Measurements from ENCODE around the gene IKZF4.
"Not testable (repeated sequence)": the region's sequence is repeated elsewhere in the genome, so short reads cannot be mapped to it uniquely, and the experiment has no call there.

Gene IKZF4

DNA sequence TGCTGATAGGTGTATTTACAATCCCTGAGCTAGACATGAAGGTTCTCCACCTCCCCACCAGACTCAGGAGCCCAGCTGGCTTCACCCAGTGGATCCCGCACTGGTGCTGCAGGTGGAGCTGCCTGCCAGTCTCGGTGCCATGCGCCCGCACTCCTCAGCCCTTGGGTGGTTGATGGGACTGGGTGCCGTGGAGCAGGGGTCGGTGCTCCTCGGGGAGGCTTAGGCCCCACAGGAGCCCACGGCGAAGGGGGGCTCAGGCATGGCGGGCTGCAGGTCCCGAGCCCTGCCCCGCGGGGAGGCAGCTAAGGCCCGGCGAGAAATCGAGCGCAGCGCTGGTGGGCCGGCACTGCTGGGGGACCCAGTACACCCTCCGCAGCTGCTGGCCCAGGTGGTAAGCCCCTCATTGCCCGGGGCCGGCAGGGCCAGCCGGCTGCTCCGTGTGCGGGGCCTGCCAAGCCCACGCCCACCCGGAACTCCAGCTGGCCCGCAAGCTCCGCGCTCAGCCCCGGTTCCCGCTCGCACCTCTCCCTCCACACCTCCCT is 20.8 kb upstream of the IKZF4 start:
- not testable (repeated sequence) for DNase-seq

DNA sequence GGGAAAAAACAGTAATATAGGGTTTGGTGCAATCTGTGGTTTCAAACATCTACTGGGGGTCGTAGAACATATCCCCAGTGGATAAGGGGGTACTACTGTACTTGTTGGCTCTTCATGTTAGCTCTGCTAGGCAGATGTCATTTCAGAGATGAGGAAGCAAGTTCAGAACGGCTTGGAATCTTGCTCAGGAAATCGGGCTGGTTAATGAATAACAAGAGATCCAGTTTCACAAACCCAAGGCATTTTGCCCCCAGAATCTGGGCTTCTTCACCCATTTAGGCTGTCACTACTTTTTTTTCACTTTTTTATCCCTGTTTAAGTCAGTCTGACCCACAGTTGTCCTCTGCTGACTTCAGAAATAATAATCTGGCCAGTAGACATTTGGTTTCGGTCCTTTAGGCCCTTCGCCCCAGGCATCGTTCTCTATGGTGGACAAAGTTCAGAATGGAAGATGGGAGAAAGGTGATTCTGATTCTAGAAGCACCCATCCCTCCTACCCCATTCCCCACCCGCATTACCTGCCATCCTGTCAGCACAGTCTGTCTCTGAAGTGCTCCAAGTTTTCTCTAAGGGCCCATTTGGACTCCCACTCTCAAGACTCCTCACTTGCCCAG is 19.2 kb upstream of the IKZF4 start:
- no peak for DNase-seq

DNA sequence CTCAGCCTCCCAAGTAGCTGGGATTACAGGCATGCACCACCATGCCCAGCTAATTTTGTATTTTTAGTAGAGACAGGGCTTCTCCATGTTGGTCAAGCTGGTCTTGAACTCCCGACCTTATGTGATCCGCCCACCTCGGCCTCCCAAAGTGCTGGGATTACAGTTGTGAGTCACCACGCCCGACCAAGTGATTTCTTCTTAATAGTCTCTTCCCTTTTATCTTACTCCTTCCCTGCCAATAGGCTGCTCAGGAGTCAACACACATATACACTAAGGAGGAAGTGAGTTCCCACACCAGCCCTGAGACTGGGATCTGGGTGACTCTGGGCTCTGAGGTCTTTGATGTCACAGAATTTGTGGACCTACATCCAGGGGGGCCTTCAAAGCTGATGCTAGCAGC is 17.5 kb upstream of the IKZF4 start:
- DNase-seq: not testable (repeated sequence)

DNA sequence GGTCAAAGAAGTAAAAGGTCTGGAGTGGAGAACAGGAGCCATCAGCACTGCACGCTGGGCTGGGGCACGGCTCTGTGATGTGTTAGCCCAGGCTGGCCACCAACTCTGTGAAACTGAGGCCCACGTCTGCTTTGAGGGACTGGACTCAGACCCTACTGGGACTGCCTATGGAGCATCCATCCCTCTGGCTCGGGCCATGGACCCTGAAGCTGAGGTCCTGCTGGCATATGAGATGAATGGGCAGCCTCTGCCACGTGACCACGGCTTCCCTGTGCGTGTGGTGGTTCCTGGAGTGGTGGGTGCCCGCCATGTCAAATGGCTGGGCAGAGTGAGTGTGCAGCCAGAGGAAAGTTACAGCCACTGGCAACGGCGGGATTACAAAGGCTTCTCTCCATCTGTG is 16.6 kb upstream of the IKZF4 start:
- no peak for DNase-seq

DNA sequence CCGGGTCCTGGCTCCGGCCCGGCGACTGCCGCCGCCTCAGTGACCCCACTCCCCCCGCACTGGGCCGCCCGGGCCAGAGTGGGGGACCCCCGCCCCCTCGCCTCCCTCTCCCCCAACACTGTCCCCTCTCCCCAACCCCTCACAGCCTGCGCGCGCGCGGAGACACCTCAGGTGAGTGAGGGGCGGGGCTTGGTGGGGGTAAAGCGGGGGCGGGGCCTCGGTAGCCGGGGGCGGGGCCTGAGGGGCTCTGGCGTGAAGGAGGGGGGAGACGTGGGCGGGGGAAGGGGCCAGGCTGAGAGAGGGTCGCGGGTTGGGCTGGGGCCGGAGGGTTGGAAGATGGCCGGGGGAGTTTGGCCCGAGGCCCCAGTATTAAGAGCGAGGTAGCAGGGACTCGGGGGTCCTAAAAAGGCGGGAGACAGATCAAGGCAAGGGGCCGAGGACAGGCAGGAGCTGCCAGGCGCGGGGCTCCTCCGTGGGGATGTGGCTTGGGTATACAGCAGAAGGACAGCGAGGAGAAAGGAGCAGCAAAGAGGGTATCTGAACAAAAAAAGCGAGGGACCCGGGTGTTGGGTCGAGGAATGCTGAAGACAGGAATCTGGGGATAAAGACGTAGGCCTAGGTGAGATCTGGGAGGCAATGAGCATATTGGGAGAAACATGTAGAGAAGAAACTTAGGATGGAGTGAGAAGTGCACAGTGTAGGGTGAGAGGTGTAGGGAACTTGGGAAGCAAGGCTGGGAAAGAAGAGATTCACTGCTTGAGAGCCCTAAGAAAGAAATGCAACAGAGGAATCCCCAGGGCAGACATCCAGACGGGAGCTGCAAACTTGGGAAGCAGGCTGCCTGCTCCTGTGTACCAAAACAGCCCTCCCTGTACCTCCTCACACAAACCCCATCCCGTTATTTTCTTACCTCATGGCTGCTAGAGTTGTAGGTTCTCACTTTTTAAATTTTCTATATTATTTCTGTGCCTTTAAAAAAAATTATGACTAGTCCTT is 13.0 kb upstream of the IKZF4 start:
- DNase-seq: peak; percentile 76

DNA sequence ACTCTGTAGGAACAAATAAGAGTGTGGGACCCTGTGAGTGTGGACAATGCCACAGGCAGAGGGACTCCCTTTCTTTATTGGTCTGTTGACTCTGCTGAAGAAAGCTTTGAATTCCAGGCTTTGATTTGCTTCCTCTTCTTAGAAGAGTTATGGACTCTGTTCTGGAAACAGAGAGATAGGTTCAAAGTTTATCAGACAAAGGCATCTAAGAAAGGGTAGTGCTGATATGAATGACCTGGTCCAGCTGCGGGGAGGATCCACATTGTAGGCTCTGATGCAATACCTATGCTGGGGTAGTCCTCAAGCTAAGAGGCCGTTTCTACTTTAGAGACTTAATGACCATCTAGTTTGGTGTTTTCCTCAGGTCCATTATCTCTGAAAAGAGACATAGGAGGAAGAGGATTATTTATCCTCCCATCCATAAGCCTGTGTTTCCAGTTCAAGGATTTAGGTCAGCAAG is 10.7 kb upstream of the IKZF4 start:
- DNase-seq: no peak

DNA sequence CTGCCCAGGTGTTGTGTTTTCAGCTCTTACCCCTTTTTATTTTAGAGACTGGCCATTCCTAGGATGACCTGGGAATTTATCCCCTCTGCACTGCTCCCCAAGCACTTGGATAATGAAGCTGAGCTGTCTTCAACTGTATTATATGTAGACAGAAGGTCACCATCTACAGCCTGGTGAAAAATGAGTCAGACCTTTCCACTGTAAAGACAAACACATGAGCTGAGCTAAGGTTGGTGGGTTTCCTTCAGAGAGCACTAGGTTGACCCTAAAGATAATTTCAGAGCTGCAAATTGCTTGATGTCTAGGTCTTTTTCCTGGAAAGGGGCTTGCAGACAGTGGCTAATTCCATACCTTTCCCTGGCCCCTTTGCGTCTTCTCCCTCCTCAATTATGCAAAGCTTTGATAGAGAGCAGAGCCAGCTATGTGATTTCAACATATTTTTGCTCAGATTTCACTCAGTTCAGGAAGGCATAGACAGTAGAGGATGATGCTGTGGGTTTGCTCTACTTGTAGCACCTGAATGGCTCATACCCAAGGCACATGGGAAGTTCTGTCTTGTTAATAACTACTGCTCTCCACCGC is 9.2 kb upstream of the IKZF4 start:
- no peak for DNase-seq

DNA sequence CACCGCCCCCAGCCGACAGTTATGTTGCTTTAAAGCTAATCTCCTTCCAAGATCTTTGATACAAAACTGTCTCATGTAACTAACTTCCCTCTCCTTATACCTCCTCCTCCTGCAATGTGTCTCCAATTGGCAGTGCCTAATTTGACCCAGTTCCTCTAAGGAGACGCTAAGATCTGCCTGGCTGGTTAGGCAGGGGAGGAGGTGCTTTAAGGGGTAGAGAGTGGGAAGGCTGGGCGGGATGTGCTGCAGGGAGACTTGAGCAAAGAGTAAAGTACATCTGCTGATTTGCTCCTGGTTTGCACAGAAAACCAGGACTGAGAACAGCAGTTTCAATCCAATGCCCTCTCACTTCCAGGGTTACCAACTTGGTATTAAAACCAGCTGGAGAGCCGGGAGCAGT is 7.4 kb upstream of the IKZF4 start:
- DNase-seq: no peak

DNA sequence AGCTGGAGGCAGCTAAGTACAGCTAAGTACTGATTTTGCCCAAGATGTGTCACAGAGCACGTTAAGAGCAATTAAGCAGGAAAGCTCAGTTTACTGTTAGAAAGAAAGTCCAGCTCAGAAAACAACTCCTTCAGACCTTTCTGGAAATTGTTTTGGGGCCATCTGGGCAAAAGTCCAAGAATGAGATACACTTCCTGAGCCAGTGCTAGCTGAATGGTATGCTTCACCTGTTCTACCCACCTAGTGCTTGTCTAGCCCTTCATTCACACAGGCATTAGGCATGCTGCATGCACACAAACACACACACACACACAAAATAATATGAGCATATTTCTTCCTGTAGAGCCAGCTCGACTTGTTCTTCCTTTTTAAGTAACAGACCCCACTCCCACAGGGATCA is 6.6 kb upstream of the IKZF4 start:
- DNase-seq: no peak

DNA sequence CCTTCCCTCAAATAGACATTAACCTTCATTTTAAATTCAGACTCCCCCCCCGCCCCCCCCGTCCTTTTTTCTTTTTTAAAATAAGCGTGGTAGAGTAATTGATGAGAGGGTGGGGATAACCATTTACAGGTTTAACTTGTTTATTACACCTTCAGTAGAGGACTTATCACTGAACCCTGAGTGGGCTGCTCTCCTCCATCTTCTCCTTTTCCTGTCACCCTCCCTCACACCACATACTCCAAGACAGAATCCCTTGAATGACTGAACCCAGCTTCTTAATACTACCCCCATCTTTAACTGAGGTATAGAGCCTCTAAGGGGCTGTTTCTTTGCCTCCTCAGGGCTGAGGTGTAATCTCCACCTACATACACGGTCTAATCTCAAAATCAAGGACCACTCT is 3.7 kb upstream of the IKZF4 start:
- DNase-seq: no peak

DNA sequence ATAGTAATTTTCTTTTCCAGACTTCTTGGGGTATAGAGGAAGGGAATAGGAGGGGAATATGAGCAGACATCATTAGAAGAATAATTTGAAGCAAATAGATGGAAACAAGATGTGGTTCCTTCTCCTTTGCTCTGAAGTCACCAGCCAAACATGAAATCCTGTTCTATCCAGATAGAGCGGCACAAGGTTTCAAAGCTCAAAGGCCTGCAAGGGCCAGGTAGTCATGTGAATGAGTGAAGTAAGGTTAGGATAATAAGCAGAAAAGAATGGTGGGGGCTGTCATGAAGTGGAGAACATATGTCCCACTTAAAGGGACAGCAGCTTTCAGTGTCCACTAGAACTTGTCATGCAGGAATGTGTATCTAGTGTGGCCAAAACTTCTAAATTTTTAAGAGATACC is 2.5 kb upstream of the IKZF4 start:
- no peak for DNase-seq

DNA sequence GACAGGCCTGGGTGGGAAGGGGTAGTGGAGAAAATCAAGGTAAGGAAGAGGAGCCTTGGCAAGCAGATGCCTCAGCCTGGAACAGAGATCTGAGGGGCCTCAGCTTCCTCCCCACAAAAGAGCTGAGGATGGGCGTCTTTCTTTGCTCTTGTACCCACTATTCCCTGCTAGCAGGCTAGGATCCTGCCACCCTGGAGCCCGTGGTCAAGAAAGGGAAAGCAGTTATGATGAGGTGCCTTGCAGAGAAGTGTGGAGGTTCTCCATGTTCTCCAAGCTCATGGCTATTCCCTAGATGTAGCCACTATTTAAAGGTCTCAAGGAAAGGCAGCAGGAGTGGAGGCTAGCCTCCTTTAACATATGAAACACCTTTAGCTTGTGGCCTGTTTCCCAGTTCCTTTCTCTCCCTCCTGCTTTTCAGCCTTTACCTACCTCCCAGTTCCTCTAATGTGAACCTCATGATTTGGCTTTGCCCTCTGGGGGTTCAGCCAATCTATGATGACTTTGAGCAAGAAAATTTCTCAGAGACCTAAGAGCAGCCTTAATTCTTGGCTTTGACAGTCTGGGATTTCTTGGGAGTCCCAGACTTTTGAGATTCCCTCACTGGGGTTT is 1.1 kb downstream of the IKZF4 start:
- DNase-seq: no peak

DNA sequence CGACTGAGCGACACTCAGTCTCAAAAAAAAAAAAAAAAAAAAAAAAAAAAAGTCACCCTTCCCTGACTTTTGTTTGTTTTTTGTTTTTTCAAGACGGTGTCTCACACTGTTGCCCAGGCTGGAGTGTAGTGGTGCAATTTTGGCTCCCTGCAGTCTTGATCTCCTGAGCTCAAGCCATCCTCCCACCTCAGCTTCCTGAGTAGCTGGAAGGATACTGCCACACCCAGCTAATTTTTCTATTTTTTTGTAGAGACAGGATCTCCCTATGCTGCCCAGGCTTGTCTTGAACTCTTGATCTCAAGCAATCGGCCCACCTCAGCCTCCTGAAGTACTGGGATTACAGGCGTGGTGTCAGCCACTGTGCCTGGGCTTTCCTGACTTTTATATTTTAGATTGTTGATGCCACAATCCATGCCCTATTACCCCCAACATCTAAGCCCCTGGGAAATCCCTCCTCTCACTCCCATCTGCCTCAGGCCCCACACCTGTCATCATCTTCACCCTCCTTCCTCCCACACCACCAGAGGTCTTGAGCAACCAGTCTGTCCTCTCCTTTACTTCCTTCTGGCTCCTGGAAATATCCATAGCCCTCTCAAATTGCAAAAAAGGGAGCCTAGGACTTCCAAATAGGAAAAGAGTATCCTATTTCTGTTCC is 7.8 kb downstream of the IKZF4 start:
- no peak for DNase-seq

DNA sequence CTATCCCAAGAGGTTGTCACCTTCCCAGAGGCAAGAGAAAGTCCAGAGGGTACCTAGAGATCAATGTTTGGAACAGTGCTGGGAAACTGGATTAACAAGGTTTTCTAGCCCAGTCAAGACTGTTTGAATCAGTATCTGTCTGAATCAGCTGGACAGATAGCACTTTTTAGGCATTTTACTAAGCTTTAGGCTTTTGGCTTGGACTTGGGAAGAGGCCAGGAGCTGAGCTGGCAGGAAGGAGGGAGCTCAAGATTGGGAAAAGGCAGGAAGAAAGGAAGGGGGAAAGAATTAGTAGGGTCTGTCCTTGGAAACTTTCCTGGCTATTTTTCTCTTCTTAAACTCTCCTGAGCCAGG is 8.3 kb downstream of the IKZF4 start:
- no peak for DNase-seq

DNA sequence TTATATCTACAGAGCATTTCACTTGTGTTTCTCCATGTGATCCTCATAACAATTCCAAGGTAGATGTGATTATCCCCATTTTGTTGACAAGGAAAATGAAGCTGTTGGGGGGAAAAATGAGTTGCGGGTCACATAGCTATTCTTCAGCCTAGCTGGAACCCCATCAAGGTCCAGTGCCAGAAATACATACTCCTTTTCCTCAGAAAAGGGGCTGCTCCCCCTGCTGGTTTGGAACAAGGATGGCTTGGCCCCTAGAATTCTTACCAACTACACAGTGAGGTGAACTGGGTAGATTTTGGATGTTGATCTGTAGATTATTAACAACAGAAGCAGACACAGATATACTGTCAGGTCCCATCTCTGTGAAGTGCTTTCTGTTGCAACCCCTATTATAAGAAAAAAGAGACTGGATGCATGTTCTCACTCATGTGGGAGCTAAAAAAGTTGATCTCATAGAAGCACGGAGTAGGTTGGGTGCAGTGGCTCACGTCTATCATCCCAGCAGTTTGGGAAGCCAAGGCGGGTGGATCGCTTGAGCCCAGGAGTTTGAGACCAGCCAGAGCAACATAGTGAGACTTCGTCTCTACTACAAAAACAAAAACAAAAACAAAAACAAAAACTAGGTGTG is 8.9 kb downstream of the IKZF4 start:
- DNase-seq: no peak

DNA sequence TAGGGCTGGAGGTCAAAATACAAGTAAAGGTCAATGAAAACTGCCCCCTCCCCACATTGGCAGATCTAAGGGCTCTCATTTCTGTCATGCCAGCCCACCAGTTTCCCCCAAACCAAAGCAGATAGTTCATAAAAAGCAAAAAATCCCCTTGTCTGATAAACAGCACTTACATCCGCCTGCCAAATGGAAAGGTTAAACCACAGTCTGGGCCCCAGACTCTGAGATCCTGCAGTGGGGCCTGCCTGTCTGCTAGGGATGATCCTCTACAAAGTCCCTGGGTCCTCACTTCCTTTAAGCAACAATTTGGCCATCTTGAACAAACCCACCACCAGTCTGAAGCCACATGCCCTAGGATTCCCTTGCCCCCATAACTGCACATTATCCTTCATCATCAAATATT is 11.1 kb downstream of the IKZF4 start:
- DNase-seq: no peak

DNA sequence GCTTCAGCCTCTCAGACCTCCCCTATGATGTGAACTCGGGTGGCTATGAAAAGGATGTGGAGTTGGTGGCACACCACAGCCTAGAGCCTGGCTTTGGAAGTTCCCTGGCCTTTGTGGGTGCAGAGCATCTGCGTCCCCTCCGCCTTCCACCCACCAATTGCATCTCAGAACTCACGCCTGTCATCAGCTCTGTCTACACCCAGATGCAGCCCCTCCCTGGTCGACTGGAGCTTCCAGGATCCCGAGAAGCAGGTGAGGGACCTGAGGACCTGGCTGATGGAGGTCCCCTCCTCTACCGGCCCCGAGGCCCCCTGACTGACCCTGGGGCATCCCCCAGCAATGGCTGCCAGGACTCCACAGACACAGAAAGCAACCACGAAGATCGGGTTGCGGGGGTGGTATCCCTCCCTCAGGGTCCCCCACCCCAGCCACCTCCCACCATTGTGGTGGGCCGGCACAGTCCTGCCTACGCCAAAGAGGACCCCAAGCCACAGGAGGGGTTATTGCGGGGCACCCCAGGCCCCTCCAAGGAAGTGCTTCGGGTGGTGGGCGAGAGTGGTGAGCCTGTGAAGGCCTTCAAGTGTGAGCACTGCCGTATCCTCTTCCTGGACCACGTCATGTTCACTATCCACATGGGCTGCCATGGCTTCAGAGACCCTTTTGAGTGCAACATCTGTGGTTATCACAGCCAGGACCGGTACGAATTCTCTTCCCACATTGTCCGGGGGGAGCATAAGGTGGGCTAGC is 13.9 kb downstream of the IKZF4 start:
- DNase-seq: no peak

DNA sequence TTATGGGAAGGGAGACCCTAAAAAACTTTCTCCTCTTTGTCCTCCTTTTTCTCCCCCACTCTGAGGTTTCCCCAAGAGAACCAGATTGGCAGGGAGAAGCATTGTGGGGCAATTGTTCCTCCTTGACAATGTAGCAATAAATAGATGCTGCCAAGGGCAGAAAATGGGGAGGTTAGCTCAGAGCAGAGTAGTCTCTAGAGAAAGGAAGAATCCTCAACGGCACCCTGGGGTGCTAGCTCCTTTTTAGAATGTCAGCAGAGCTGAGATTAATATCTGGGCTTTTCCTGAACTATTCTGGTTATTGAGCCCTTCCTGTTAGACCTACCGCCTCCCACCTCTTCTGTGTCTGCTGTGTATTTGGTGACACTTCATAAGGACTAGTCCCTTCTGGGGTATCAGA is 16.3 kb downstream of the IKZF4 start:
- DNase-seq: no peak

DNA sequence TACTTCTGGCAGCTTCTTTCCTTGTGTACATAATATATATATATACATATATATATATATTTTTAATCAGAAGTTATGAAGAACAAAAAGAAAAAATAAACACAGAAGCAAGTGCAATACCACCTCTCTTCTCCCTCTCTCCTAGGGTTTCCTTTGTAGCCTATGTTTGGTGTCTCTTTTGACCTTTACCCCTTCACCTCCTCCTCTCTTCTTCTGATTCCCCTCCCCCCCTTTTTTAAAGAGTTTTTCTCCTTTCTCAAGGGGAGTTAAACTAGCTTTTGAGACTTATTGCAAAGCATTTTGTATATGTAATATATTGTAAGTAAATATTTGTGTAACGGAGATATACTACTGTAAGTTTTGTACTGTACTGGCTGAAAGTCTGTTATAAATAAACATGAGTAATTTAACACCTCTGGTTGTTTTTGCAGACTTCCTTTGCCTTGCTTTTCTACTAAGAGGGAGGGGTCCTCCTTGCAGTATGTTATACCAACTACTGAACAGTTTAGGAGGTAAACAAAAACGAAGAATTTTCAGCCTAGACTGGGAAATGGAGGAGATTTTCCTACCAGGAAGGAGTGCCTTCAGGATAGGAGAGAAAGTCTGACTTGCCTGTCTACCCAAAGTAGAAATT is 17.3 kb downstream of the IKZF4 start:
- no peak for DNase-seq

DNA sequence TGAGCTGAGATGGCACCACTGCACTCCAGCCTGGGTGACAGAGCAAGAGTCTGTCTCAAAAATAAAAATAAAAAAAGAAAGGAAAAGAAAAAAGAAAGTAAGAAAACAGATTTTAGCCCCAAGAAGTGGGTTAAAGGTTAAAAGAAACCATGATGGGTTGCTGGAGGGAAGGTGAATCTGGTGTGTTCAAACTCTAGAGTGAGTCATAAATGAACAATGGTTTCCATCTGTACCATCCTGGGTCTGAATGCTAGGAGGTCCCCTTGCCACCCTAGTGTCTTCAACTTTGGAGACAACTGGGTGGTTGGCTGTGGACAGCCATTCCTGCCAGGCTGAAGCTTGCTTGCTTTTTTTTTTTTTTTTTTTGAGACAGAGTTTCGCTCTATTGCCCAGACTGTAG is 19.3 kb downstream of the IKZF4 start:
- no peak for DNase-seq

DNA sequence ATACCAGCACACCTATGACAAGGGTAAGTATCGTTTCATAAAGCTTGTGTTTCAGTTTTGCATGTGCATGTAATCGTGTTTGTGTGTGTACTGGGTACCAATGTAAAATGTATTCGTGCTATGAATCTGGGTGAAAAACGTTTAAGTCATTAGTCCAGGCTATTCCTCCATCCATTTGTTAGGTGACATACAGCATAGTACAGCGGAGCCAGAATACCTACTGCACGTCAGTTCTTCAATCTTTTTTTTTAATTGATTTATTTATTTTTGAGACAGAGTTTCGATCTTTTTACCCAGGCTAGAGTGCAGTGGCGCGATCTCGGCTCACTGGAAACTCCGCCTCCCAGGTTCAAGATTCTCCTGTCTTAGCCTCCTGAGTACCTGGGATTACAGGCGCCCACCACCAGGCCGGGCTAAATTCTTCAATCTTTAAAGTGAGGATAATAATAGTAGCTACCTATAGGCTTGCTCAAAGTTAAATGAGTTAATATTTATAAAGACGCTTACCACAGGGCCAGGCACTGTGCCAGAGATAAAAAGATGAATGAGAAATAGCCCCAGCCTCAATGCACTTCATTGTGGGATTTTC is 20.2 kb downstream of the IKZF4 start:
- DNase-seq: no peak

Measured in stimulated activated CD4-positive, alpha-beta T cell treated with anti-CD3 and anti-CD28 coated beads, Interleukin-12 subunit alpha, Interleukin-12 subunit beta, amount 100 ng/mL, for 4 hours (primary cell).